CD4-positive, alpha-beta T cell treated with Interleukin-4 for 1 hour (primary cell): Measurements from ENCODE around the gene DAPK1.

Experiments used
- DNase-seq, 2 donors: peaks; one replicate each; pipeline ENCODE4 v3.0.0-alpha.2; 2020 to 2022

The DAPK1 gene

GRCh38 chr9:87650611-87651295 lies 153.1 kb downstream of the DAPK1 start:
- DNase-seq: no peak

GRCh38 chr9:87651431-87651830 lies 153.8 kb downstream of the DAPK1 start:
- no peak for DNase-seq

- DNase-seq: no peak
Observed at GRCh38 chr9:87653941-87654340, 156.3 kb downstream of the DAPK1 start.

GRCh38 chr9:87655731-87656130 lies 158.1 kb downstream of the DAPK1 start:
- no peak for DNase-seq

DNA sequence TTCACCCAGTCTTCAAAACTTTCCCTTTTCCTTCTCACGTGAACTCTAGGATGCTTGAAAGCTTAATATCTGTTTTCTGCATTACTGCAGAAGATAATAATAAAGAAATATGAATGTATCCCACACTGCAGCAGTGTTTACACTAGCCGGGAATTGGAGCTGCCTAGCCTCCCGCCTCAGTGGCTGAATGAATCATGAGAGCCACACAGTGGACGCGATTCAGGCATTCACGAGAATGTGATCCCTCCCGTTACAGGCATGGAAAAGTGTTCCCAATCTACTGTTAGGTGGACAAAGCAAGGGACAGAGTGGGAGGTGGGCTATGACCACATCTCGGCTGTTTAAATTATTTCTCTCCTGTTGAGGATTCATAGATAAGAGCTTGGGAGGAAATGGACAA lies 158.8 kb downstream of the DAPK1 start:
- no peak for DNase-seq

- DNase-seq: no peak
Observed at GRCh38 chr9:87657190-87657589, 159.5 kb downstream of the DAPK1 start.

DNA sequence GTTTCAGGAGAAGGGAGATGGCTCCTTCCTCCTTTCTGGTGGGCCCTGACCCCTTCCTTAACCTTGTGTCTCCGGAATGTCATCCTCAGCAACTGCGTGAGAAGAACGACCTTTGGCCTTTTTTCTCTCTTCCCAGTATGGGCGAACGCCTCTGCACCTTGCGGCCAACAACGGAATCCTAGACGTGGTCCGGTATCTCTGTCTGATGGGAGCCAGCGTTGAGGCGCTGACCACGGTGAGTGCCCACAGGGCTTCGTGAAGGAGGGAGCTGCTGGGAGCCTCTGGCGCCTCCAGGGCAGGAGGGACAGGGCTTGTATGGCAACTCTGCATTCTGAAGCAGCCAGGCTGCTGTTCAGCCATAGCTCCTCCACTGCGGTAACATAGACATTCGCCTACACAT lies 160.2 kb downstream of the DAPK1 start:
- no peak for DNase-seq

- DNase-seq: no peak
Observed at GRCh38 chr9:87658511-87658910, 160.8 kb downstream of the DAPK1 start.

GRCh38 chr9:87659534-87660419 lies 162.1 kb downstream of the DAPK1 start:
- no peak for DNase-seq

DNA sequence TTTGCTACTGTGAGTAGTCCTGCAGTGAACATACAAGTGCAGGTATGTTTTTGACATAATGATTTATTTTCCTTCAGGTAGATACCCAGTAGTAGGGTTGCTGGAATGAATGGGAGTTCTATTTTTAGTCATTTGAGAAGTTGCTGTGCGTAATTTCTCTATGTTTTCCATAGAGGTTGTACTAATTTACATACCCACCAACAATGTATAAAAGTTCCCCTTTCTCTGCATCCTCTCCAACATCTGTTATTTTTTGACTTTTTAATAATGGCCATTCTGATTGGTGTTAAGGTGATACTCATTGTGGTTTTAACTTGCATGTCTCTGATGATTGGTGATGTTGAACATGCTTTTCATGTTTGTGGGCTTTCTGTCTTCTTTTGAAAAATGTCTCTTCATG lies 163.6 kb downstream of the DAPK1 start:
- DNase-seq: no peak

DNA sequence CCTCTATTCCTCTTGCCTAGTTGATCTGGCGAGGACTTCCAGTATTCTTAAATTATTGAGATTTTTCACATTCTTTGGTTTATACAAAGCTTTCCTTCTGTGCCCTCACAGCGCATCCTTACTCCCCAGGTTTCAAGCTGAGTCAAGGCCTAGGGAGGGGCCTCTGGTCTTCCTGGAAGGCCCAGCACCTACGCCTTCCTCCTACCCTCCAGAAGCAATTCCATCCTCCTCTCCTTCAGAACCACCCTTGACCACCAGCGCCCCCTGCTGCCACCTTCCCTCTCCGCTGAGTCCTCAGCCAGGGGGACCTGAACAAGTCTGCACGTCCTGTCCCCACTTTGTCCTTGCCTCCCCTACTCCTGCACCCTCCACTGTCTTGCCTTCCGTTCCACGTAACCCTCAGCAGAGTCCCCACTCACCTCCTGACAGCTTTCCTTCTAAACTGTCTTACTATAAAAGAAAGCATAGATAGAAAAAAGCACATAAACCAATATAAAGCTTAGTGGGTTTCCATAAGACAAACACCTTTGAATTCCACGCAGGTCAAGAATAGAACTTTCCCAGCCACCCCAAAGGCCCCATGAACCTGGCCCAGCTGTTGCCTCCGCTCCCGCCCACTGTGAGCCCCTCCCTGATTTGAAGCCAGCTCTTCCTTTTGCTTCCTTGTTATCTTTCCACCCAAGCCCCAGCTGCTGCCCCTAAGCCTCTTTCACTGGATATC lies 165.3 kb downstream of the DAPK1 start:
- DNase-seq: peak; percentile 7 to 49

DNA sequence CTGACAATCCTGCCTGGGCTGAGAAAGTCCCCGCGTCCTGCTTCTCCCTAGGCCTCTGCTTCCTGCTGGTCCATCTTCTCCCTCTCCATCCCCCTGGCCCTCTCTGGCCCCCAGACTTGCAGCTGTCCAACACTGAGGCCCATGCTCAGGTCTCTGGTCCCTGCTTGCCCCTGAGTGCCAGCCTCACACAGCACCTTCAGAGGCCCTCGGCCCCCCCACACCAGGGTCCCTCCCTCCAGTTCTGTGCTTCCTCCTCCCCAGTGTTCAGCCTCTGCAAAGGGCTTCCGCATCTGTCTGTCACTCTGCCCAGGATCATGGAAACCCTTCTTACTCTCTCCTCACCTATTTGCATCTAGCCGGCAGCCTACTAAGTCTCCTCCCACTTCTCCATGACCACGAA lies 165.9 kb downstream of the DAPK1 start:
- no peak for DNase-seq

- DNase-seq: no peak
Observed at GRCh38 chr9:87664153-87665060, 166.7 kb downstream of the DAPK1 start.

- no peak for DNase-seq
Observed at GRCh38 chr9:87665505-87665904, 167.8 kb downstream of the DAPK1 start.

GRCh38 chr9:87667164-87667738 lies 169.6 kb downstream of the DAPK1 start:
- DNase-seq: no peak

GRCh38 chr9:87668222-87668621 lies 170.6 kb downstream of the DAPK1 start:
- no peak for DNase-seq

DNA sequence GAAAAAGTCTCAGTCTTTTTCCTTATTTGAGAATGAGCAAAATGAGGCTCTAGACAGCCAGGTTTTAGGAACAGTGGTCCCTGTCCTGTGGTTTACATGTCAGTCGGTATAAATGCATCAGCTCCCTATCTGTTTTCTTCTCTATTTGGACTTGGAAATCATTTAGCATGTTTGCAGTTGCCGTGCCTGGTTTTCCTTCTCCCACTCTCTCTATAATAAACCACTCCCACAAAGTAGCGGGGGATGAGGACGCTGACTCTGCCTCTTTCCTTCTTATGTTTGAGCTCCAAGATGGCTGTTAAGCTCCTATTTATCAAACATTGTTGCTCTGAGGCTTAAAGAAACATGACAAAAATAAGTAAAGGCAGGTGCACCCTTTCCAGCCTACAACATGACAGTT lies 171.1 kb downstream of the DAPK1 start:
- DNase-seq: no peak

DNA sequence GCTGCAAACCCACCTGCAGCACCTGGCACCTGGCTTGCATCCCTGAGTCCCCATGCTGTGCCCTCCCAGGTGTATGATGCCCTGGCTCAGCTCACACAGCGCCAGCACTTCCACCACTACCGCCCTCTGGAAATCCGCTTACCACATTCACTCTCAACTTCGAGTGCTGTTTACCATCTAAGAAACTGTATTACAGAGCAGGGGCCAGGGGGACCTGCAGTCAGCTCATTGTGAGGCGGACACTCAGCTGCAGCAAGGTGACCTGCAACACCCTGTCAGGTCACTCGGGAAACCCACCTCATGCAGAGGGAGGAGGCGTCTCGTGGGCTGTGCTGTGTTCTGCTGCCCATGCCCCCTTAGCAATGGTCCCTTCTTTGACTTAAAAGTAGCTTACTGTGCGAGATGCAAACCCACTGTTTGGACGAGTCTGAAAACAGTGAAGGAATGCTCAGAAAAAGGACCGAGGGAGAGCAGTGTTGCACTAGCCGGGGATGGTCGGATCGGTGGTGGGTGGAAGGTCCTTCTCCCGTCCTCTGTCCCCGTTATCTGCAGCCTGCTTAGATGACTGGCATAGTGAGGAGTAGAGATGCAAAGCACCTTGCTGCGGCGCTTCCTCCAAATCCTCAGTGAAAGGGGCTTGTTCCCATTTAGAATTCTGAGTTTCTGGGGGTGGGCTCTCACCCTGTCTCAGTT lies 173.1 kb downstream of the DAPK1 start:
- no peak for DNase-seq

DNA sequence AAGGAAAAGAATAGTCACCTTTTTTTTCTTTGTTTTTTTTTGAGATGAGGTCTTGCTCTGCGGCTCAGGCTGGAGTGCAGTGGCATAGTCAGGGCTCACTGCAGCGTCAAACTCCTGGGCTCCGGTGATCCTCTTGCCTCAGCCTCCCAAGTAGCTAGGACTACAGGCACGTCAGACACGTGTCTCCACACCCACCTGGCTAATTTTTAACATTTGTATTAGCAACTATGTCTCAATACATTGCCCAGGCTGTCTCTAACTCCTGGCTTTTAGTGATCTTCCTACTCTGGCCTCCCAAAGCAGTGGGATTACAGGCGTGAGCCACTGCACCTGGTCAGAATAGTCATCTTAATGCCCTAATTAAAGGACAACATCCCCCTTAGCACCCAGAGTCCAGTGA lies 173.8 kb downstream of the DAPK1 start:
- DNase-seq: no peak

- DNase-seq: no peak
Observed at GRCh38 chr9:87671925-87672324, 174.3 kb downstream of the DAPK1 start.

DNA sequence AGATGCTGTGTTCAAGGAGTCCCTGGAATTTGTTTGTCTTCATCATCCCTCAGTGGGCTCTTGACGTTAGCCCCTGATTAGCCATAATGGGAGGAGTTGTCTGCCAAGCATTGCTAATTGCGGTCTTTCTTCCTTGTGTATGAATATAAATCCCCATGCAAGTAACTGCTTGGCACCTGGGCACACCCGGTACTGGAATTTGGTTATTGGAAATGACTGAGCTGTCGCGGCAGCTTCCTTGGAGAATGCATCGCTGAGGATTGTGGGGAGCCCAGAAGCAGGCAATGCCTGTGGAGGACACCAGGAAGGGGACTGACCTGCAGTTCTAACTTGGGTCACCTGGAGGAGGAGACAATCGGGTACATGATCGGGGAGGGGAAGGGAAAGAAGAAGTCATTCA lies 174.9 kb downstream of the DAPK1 start:
- no peak for DNase-seq
